Stomach (tissue), 4 donors: Measurements from ENCODE around the gene CHRM5.

Experiments
- EP300 ChIP-seq: sonication (generic); formaldehyde crosslinking; IDR thresholded peaks from one replicate; pipeline ENCODE4 v1.6.1; 2017; ENCODE audit warnings: antibody characterized with exemption
- POLR2A ChIP-seq, 4 donors: fragments of 450-650 bp; IDR thresholded peaks; one replicate each; pipeline ENCODE4 v1.6.1; 2016; ENCODE audit warnings: antibody characterized with exemption in 4 of 4, control low read depth in 2 of 4, mild to moderate bottlenecking in 1 of 4, moderate library complexity in 1 of 4
- POLR2AphosphoS5 ChIP-seq, 3 donors: sonication (generic); formaldehyde crosslinking; IDR thresholded peaks; one replicate each; pipeline ENCODE4 v1.6.1; 2016; ENCODE audit warnings: antibody characterized with exemption in 3 of 3
- TF ChIP-seq, protein P1 (sequence below), 7 experiments: fragments of 450-650 bp in 4 of 7; fragments of 200-600 bp in 3 of 7; sonication (generic) in 3 of 7; IDR thresholded peaks; one replicate each; pipeline ENCODE4 v1.5.1; 2016 to 2019; ENCODE audit warnings: antibody characterized with exemption in 7 of 7, control low read depth in 2 of 7, mild to moderate bottlenecking in 1 of 7

DNA sequence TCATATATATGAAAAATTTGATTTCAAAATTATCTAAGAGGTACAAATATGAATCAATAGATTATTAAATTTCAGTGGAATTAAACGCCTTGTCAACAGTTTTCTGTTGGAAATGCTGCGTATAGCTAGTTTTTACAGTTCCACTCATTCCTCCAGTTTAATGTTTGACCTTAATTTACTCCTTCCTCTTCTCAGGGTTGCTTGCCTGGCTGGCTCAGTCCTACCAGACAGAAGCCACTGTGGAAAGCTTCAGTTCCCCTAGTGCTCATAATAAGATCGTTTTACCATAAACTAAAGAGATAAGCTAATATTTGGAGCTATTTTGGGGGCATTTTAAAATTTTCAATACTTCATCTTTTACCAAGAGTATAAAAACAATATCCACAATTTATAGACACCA, 110.6 kb downstream of the CHRM5 start:
- TF ChIP-seq, protein P1, sequence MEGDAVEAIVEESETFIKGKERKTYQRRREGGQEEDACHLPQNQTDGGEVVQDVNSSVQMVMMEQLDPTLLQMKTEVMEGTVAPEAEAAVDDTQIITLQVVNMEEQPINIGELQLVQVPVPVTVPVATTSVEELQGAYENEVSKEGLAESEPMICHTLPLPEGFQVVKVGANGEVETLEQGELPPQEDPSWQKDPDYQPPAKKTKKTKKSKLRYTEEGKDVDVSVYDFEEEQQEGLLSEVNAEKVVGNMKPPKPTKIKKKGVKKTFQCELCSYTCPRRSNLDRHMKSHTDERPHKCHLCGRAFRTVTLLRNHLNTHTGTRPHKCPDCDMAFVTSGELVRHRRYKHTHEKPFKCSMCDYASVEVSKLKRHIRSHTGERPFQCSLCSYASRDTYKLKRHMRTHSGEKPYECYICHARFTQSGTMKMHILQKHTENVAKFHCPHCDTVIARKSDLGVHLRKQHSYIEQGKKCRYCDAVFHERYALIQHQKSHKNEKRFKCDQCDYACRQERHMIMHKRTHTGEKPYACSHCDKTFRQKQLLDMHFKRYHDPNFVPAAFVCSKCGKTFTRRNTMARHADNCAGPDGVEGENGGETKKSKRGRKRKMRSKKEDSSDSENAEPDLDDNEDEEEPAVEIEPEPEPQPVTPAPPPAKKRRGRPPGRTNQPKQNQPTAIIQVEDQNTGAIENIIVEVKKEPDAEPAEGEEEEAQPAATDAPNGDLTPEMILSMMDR (IDR thresholded peaks at IDR 0.05) = no peak
- TF ChIP-seq POLR2A (IDR thresholded peaks at IDR 0.05) = no peak
- no peak for TF ChIP-seq POLR2AphosphoS5 (IDR thresholded peaks at IDR 0.05)
- TF ChIP-seq EP300 = no peak
